Sigmoid colon (tissue), 3 donors: ENCODE data around the gene HAL.

Experiments
- CTCF ChIP-seq, 4 experiments: fragments of 450-650 bp in 3 of 4; fragments of 200-600 bp in 1 of 4; IDR thresholded peaks; one replicate each; pipeline ENCODE4 v1.5.1; 2016 to 2019; ENCODE audit warnings: antibody characterized with exemption in 4 of 4, mild to moderate bottlenecking in 3 of 4, moderate library complexity in 2 of 4
- POLR2A ChIP-seq, 2 donors: fragments of 450-650 bp; IDR thresholded peaks; one replicate each; pipeline ENCODE4 v1.6.1; 2016; ENCODE audit warnings: antibody characterized with exemption in 2 of 2, mild to moderate bottlenecking in 2 of 2, moderate library complexity in 2 of 2

- no peak for TF ChIP-seq CTCF (IDR thresholded peaks at IDR 0.05)
- no peak for TF ChIP-seq POLR2A (IDR thresholded peaks at IDR 0.05)
These were observed 32.4 kb upstream of the HAL start for GRCh38 chr12:96028538-96028937.
